ENCODE results near the gene NTNG1.
"Not testable (repeated sequence)": the region's sequence is repeated elsewhere in the genome, so short reads cannot be mapped to it uniquely, and the experiment has no call there.

NTNG1 gene

GRCh38 chr1:107140703-107141490, at the start of gene NTNG1:
Gene NTNG1, plus strand, starts transcription at chr1:107141039.
- peak; percentile 66 for DNase-seq (ENCODE audit: low spot score)

DNA sequence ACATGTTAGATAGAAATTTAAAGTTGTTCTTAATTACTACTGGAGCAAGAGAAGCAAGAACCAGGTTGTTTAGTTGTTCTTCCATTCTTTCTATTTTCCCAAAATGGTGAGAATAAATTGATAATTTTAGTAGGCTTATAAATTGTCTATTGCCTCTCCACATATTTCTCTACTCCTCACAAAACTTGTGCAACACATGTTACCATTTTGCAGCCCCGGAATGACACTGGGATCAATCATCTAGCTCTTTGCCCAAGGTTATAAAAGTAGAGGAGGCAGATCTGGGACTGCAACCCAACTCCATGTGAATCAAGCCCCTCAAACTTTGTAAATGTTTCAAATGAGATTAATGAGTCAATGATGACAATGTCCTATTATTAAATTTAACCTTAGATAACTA, 49.4 kb upstream of the NTNG1 start:
- DNase-seq (ENCODE audit: low spot score) = no peak

DNA sequence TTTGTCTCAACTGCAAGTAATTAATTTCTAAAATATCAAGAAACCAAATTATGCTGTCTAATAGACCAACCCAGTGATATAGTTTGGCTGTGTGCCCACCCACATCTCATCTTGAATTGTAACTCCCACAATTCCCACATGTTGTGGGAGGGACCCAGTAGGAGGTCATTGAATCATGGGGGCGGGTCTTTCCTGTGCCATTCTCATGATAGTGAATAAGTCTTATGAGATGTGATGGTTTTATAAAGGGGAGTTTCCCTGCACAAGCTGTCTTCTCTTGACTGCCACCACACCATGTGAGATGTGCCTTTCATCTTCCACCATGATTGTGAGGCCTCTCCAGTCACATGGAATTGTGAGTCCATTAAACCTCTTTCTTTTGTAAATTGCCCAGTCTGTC, 47.4 kb upstream of the NTNG1 start:
- not testable (repeated sequence) for DNase-seq (ENCODE audit: low spot score)

DNA sequence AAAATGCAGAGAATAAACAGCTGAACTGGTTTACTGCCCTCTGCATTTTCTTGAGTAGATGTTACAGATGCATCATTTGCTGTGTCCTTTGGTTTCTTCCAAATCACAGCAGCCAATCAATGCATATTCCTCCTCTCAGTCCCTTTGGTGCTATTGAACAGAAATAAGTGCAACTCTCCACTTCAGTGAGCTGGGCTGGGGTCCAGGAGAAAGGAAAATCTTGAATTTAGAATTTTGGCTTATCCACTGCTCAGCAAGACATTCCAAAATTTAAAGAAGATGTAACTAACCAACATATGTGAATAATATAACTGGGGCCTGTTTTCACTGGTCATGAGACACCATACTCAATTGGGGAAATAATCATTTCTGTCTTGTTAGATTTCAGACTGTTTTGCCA, 45.2 kb upstream of the NTNG1 start:
- no peak for DNase-seq (ENCODE audit: low spot score)

GRCh38 chr1:107096690-107097089, 44.1 kb upstream of the NTNG1 start:
- no peak for DNase-seq (ENCODE audit: low spot score)

DNA sequence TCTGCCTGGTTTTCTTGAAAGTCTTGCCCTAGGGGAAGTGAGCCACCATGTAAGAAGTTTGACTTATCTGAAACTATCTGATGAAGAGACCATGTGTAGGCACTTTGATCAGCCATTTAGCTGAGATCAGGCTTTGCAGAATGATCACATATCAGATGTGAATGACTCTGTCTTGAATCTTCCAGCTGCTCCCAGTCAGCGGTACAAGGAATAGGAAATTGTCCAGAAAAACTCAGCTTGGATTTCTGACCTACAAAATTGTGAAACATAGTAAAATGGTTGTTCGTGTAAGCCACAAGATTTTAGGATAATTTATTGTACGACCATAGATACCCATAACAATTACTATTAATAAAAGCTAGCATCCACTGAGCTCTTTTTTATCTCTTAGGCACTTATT, 41.9 kb upstream of the NTNG1 start:
- DNase-seq (ENCODE audit: low spot score) = no peak

- DNase-seq (ENCODE audit: low spot score) = no peak
Observed at GRCh38 chr1:107100331-107100984, 40.4 kb upstream of the NTNG1 start.

GRCh38 chr1:107105914-107106313, 34.9 kb upstream of the NTNG1 start:
- no peak for DNase-seq (ENCODE audit: low spot score)

DNA sequence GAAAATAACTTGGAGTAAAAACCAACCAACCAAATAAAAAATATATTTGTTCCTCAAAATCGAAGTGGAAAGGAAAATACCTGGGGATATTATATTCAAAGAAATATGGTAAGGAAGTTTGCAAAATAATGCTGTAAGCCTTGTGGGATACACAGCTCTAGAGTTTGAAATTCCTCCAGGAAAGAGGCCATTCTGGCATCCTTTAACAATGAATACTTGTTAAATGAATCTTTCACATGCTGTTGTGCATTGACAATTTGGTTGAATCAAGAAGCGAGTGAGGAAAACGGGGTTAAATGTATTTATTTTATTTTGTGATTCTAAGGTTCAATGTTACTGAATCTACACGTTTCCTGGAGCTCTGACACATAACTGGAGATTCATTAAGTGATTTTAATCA, 30.5 kb upstream of the NTNG1 start:
- no peak for DNase-seq (ENCODE audit: low spot score)

GRCh38 chr1:107116306-107116790, 24.5 kb upstream of the NTNG1 start:
- no peak for DNase-seq (ENCODE audit: low spot score)

GRCh38 chr1:107122225-107122624, 18.6 kb upstream of the NTNG1 start:
- no peak for DNase-seq (ENCODE audit: low spot score)

DNA sequence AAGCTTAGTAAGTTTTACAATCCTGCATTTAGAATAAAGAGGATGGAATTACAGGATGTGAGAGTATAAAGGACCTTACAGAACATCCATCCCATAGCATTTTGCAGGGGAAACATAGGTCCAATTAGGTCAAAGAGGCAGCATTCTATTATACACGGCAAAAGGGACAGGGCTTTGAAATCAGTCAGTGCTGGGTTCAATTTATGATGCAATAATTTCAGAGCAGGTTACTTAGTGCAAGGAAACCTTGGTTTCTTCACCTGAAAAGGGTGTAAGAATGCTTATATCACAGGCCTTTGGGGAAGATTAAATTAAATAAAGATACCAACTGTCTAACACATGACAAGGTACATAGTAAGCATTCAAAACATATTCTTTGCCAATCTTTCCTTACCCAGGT, 17.1 kb upstream of the NTNG1 start:
- no peak for DNase-seq (ENCODE audit: low spot score)

- no peak for DNase-seq (ENCODE audit: low spot score)
Observed at GRCh38 chr1:107124694-107125093, 16.1 kb upstream of the NTNG1 start.

GRCh38 chr1:107132195-107132594, 8.6 kb upstream of the NTNG1 start:
- no peak for DNase-seq (ENCODE audit: low spot score)

- no peak for DNase-seq (ENCODE audit: low spot score)
Observed at GRCh38 chr1:107132780-107133179, 8.1 kb upstream of the NTNG1 start.

- no peak for DNase-seq (ENCODE audit: low spot score)
Observed at GRCh38 chr1:107135463-107135862, 5.4 kb upstream of the NTNG1 start.

DNA sequence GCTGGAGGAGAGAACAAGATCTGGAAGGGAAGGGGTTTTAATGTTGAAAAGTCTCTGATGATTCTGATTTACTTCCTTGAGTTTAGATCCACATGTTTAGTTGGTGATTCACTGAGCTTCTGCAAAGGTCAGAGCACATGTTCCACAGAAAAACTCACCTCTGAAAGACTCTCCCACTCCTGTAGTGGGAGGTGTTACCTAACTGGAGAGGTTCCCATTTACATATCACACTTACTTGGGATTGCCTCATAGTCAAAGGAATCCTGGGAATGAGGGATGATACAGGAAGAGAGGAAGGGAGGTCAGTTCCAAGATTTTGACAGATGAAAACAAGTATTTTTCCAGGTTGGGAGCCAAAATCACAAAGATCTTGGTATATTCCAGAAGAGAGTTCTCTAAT, 2.7 kb upstream of the NTNG1 start:
- no peak for DNase-seq (ENCODE audit: low spot score)

DNA sequence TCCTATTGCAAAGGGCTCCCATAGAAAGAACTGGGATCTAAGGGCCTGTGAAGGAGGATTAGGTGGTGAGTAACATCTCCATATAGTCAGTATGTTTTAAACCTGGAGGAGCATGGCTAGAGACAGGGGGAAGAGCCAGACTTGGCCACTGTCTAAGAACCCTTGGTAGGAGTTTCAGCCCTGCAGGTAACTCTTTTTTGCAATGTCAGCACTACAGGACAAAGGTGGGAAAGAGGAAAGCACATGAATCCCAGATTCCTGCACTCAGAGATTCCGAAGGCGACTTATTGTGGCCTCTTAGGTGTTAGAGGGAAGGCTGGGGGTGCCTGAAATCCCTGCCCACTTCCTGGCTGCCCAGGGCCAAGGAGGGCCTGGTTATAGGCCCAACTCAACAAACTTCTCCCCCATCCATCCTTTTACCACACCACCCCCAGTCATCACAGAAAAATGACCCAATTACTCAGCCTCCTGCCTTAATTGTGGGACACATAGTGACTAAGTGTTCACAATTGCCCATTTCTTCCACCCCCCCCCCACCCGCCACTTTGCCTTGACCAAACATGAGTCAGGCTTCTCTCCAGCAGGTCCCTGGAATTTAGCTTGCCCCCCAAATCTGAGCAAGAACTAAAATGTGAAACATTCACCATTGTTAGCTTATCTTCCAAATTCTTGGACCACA, 1.9 kb upstream of the NTNG1 start:
- DNase-seq (ENCODE audit: low spot score) = no peak

- DNase-seq (ENCODE audit: low spot score) = peak; percentile 82
Observed at GRCh38 chr1:107139833-107140702, 771 bp upstream of the NTNG1 start.

DNA sequence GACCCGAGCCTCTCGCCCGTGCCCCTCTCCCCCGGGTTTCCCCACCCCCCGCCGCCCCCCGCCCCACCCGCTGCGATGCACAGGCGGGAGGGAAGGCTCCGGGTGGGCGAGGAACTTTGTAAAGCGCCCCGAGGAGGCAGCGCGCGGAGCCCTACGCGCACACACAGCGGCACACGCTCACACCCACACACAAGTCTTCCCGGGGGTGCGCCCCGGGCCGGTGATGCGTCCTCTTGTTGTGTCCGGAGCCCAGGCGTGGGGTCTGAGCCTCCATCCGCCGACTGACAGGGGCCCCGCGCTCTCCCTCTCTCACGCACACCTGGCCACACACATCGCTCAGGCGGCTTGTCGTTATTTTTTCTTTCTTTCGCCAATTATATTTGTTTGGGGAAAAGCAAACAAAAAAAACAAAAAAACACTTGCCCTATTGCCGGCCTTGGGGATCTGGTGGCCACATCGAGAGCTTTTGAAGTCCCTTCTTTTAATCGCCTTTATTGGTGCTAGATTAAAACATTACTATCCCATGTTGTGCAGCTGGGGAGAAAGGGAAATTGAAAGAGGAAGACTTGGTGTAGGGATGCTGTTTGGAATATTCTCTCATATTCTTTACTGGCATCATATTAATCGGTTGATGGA, 770 bp downstream of the NTNG1 start:
- DNase-seq (ENCODE audit: low spot score) = peak; percentile 70

- no peak for DNase-seq (ENCODE audit: low spot score)
Observed at GRCh38 chr1:107142140-107142542, 1.3 kb downstream of the NTNG1 start.

GRCh38 chr1:107142666-107143065, 1.8 kb downstream of the NTNG1 start:
- DNase-seq (ENCODE audit: low spot score) = no peak

All from left forelimb (tissue), 1 donor.